Activated CD4-positive, alpha-beta T cell treated with anti-CD3 and anti-CD28 coated beads, Interleukin-2, amount 50 U/mL, for 1 hour (primary cell): ENCODE data around the gene CEBPB.
"Not testable (repeated sequence)": the region's sequence is repeated elsewhere in the genome, so short reads cannot be mapped to it uniquely, and the experiment has no call there.

Experiments used
- DNase-seq: peaks from one replicate; pipeline ENCODE4 v3.0.0-alpha.2; 2020

CEBPB gene

DNA sequence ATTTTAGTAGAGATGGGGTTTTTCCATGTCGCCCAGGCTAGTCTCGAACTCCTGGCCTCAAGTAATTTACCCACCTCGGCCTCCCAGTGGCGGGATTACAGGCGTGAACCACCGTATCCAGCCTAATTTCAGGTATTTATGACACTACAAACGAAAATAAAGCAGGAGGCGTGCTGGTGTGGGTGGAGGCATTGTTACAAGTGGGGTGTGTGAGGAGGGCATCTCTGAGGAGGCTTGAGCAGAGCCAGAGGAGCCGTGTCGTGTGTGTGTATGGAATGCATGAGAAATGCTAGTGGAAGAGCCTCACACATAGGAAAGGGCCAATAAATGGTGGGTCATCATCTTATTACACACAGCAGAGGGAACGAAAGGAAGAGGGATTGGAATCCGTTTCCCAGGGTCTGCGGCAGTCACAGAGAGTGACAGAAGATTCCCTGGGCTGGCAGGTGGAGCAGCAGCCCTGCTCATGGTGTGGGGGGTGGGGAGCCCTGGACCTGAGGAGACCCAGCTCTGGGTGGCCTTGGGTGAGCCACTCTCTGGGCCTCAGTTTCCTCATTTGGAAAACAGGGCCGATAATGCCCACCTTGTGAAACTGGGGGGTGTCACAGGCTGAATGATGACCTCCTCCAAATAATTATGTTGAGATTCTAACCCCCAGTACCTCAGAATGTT lies 19.9 kb upstream of the CEBPB start:
- DNase-seq: no peak

DNA sequence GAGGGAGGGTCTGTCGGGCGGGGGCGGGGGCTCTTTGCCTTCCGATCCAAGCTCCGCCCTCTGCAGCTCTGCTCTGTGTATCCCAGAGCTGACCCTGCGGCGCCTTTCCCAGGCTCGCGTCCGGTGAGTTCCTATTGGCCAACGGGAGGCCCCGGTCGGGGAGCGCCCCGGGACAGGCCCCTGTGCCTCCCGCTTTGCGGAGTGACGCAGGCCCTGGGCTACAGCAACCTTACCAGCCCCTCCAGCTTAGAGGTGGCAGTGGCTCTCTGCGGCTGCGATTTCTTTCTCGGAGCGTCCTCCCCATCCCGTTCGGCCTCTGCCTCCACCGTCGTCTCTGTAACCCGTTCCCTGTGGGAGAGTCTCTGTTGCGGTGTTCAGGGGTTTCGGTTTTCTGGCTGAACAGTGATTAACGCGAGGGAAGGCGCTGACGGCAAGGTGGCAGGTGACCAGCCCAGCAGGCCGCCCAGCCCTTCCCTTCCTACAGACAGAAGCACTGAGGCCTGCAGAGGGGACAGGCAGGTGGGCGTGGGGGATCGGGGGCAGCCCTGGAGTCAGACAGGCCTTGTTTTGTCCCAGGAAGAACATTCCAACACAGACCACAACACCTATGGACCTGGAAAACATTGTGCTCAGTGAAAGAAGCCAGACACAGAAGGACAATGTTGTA lies 18.1 kb upstream of the CEBPB start:
- no peak for DNase-seq

DNA sequence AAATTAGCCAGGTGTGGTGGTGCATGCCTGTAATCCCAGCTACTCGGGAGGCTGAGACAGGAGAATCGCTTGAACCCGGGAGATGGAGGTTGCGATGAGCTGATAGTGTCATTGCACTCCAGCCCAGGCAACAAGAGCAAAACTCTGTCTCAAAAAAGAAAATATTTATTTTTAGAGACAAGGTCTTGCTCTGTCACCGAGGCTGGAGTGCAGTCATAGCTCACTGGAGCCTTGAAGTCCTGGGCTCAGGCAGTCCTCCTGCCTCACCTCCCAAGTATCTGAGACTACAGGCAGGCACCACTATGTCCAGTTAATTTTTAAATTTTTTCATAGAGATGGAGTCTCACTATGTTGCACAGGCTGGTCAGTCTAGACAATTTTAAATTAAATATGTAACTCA lies 16.2 kb upstream of the CEBPB start:
- no peak for DNase-seq

DNA sequence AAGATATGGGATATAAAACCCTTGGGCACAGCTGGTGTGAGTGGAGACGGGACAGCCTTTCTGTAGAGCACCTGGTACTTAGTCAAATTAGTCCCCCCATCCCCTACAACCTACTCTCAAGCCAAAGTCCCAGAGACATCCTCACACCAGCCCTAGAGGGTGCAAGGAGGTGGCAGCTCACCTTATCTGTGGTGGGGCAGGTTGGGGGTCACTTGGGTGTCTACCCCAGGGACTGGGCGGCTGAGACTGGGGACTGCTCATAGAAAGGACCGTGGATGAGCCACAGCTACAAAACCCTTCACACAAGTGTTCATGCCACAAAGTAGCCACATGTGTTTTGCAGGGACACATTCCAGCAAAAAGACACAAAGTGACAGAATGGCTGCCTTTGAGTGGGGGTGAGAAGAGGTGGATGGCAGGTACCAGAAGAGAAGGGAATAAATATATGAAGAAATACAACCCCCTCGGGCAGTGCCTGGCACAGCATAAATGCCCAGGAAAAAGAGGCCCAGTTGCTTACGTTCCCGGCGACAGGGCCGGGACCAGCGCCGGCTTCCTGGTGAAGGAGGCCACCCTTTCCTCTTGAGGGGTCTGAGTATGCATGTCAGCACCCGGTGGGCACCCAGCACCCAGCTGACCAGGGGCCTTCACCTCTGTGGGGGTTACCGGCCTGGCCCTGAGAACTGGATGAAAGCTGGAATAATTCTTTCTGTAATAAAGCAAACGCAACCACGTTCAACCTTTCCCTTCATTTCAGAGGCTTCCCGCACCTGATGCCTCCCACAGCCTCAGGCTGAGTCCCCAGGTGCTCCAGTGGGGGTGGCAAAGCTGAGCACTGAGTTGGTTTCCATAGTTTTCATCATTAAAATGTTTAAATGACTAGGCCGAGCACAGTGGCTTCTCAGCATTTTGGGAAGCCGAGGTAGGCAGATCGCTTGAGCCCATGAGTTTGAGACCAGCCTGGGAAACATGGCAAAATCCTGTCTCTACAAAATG lies 14.4 kb upstream of the CEBPB start:
- no peak for DNase-seq

- not testable (repeated sequence) for DNase-seq
These were observed 12.0 kb upstream of the CEBPB start for GRCh38 chr20:50178672-50179071.

GRCh38 chr20:50181344-50181743 lies 9.3 kb upstream of the CEBPB start:
- DNase-seq: no peak

- no peak for DNase-seq
These were observed 8.3 kb upstream of the CEBPB start for GRCh38 chr20:50182346-50182745.

GRCh38 chr20:50185426-50185825 lies 5.2 kb upstream of the CEBPB start:
- DNase-seq: no peak

DNA sequence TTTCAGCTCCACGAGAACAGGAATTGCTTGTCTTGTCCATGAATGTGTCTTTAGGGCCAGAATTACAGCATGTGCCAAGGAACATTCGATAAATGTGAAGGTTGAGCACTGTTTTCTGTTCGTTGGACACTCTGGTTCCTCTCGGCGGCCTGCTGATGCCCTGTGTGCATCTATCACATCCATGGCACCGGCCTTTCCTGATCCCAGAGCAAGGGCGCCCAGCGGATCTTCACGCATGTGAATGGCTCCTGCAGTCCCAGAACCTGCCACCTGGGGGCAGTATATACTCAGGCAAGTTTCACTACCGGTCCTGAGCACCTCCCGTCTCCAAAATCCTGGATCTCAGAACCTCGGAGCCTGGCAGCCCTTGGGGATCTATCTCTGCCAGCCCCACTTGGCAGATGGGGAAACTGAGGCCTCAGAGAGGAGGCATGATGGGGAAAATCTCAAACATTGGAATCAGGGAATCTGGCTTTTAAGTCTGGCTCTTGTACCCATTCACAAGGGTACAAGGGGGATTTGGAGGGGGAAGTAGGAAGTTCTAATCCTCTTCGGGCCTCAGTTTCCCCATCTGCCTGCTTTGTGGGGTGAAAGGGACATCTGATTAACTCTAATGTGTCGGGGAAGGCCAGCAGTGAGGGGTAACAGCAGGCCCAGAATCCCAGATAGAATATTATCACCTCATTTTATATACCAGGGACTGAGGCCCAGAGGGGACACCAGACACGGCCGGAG lies 4.3 kb upstream of the CEBPB start:
- DNase-seq: peak; percentile 90

GRCh38 chr20:50186987-50187402 lies 3.6 kb upstream of the CEBPB start:
- DNase-seq: no peak

- no peak for DNase-seq
These were observed 3.1 kb upstream of the CEBPB start for GRCh38 chr20:50187403-50188051.

GRCh38 chr20:50188287-50188688 lies 2.3 kb upstream of the CEBPB start:
- DNase-seq: no peak

DNA sequence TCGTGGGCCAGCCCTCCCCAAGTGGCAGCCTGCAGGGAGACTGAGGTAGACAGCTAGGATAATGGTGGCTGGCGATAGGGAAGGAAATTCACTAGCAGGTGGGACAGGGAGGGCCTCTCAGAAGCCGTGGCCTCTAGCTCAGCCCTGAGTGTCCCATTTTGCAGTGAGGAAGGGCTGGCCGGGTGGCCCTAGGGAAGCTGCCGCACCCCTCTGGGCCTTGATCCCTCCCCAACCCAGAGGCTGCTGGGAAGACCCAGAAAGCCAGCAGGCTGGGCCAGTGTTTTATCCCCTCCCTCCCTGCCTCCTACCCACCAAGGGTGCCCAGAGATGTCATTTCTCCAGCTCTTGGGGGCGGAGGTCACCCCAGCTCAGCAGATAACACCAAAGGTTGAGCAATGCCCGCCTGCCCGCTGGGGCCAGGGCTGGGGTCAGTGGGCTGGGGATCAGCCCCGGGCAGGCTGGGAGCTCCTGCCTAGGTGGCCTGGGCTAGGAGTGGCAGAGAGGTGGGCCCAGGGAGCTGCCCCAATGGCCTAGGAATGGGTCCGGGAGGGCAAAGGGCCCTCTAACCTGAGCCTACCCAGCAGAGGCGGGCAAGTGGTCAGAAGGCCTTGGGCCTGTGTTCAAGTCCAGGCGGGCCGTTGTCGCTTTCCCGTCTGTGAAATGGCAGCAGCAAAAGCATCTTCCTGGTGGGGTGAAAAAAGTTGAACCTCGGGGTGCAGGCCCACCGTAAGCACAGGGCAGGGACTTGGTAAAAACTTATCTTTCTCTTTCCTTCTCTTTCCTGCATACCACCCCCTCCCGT lies 1.6 kb upstream of the CEBPB start:
- DNase-seq: no peak

- DNase-seq: peak; percentile 29
These were observed 864 bp upstream of the CEBPB start for GRCh38 chr20:50189681-50190250.

- peak; percentile 43 for DNase-seq
These were observed 474 bp downstream of the CEBPB start for GRCh38 chr20:50191065-50191543.

DNA sequence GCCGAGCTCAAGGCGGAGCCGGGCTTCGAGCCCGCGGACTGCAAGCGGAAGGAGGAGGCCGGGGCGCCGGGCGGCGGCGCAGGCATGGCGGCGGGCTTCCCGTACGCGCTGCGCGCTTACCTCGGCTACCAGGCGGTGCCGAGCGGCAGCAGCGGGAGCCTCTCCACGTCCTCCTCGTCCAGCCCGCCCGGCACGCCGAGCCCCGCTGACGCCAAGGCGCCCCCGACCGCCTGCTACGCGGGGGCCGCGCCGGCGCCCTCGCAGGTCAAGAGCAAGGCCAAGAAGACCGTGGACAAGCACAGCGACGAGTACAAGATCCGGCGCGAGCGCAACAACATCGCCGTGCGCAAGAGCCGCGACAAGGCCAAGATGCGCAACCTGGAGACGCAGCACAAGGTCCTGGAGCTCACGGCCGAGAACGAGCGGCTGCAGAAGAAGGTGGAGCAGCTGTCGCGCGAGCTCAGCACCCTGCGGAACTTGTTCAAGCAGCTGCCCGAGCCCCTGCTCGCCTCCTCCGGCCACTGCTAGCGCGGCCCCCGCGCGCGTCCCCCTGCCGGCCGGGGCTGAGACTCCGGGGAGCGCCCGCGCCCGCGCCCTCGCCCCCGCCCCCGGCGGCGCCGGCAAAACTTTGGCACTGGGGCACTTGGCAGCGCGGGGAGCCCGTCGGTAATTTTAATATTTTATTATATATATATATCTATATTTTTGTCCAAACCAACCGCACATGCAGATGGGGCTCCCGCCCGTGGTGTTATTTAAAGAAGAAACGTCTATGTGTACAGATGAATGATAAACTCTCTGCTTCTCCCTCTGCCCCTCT lies 1.1 kb downstream of the CEBPB start:
- DNase-seq: peak; percentile 48

DNA sequence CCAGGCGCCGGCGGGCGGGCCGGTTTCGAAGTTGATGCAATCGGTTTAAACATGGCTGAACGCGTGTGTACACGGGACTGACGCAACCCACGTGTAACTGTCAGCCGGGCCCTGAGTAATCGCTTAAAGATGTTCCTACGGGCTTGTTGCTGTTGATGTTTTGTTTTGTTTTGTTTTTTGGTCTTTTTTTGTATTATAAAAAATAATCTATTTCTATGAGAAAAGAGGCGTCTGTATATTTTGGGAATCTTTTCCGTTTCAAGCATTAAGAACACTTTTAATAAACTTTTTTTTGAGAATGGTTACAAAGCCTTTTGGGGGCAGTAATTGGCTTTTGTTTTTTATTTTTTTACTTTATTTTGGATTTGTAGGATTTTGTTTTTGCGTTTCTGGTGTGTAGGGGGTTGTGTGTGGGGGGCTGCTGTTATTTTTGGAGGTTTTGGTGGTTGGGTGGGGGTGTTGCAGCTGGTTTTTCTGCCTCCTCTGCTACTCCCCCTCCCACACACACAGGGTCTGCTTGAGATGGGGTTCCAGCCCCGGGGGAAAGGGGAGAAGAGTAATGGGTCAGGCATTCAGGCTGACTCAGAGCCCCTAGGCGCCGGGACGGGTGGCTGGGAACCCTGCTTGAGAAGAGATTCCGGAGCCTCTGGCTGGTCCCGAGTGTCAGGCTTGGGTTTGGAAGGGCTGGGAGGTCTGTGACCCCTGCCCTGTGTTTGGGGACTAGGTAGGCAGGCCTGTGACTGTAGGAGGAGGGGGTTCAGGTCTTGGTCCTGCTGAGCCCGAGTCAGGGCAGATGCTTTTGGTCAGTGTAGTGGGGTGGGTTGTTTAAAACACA lies 2.0 kb downstream of the CEBPB start:
- DNase-seq: peak; percentile 76

GRCh38 chr20:50193199-50193835 lies 2.7 kb downstream of the CEBPB start:
- no peak for DNase-seq
